Cardiac fibroblast (primary cell): ENCODE results near the gene ERBB3.
"Not testable (repeated sequence)": the region's sequence is repeated elsewhere in the genome, so short reads cannot be mapped to it uniquely, and the experiment has no call there.

Experiments used
- DNase-seq, 2 donors: peaks; one replicate each; pipeline versions ENCODE4 v3.0.0 to v3.0.0-alpha.2; 2010; ENCODE audit warnings: low read depth in 2 of 2
- H3K4me3 ChIP-seq, 2 donors: replicated peaks in 1 of 2; 1 replicate in 1 of 2; 2 replicates in 1 of 2; pipeline ENCODE4 v1.5.1; 2011; ENCODE audit warnings: low read depth in 2 of 2, low read length in 2 of 2, mild to moderate bottlenecking in 2 of 2, moderate library complexity in 1 of 2
- TF ChIP-seq, protein P1 (sequence below): IDR thresholded peaks from one replicate; pipeline ENCODE4 v1.5.1; 2011; ENCODE audit warnings: low read depth, mild to moderate bottlenecking, low read length, inconsistent platforms

The ERBB3 gene

DNA sequence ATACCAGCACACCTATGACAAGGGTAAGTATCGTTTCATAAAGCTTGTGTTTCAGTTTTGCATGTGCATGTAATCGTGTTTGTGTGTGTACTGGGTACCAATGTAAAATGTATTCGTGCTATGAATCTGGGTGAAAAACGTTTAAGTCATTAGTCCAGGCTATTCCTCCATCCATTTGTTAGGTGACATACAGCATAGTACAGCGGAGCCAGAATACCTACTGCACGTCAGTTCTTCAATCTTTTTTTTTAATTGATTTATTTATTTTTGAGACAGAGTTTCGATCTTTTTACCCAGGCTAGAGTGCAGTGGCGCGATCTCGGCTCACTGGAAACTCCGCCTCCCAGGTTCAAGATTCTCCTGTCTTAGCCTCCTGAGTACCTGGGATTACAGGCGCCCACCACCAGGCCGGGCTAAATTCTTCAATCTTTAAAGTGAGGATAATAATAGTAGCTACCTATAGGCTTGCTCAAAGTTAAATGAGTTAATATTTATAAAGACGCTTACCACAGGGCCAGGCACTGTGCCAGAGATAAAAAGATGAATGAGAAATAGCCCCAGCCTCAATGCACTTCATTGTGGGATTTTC, 38.9 kb upstream of the ERBB3 start:
- TF ChIP-seq, protein P1, sequence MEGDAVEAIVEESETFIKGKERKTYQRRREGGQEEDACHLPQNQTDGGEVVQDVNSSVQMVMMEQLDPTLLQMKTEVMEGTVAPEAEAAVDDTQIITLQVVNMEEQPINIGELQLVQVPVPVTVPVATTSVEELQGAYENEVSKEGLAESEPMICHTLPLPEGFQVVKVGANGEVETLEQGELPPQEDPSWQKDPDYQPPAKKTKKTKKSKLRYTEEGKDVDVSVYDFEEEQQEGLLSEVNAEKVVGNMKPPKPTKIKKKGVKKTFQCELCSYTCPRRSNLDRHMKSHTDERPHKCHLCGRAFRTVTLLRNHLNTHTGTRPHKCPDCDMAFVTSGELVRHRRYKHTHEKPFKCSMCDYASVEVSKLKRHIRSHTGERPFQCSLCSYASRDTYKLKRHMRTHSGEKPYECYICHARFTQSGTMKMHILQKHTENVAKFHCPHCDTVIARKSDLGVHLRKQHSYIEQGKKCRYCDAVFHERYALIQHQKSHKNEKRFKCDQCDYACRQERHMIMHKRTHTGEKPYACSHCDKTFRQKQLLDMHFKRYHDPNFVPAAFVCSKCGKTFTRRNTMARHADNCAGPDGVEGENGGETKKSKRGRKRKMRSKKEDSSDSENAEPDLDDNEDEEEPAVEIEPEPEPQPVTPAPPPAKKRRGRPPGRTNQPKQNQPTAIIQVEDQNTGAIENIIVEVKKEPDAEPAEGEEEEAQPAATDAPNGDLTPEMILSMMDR = no peak
- no peak for DNase-seq
- H3K4me3 ChIP-seq = peak overlapping the region; percentile 27 to 94

GRCh38 chr12:56041552-56042429, 38.2 kb upstream of the ERBB3 start, which contains the start of gene RPS26:
RPS26 (plus strand) TSS chr12:56041918; CDS start chr12:56042167, 249 bp downstream.
- DNase-seq = peak; percentile 100
- TF ChIP-seq, protein P1 = peak; percentile 39

GRCh38 chr12:56042430-56042813, 37.5 kb upstream of the ERBB3 start:
- not testable (repeated sequence) for DNase-seq
- peak overlapping the region; percentile 85 to 94 for H3K4me3 ChIP-seq

More at GRCh38 chr12:56041552-56042429, 38.2 kb upstream of the ERBB3 start, which contains the start of gene RPS26:
- H3K4me3 ChIP-seq = peak within 1 kb of the TSS; percentile 85 to 94

DNA sequence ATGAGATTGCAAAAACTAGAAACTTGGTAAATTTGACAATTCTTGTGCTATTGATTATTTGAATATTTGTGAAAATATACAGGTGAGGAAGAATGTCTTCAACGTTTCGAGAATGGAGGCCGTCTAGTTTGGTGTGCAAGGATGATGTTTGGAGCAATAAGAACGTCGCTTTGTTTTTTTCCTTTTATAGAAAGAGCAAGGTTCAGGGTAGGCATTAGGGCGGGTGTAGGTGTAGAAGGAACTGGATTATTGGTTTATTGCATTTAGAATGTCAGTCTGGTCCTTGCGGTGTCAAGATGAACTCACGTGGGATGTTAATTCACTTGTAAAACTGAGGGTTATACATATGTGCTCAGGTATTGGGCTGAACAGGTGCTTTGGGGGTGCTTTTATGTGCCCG, 37.1 kb upstream of the ERBB3 start:
- DNase-seq = no peak
- TF ChIP-seq, protein P1 = no peak
- H3K4me3 ChIP-seq = peak overlapping the region; percentile 85 to 94

GRCh38 chr12:56046027-56046780, 33.8 kb upstream of the ERBB3 start:
- TF ChIP-seq, protein P1 = no peak
- no peak for DNase-seq
- no peak overlapping the region for H3K4me3 ChIP-seq

DNA sequence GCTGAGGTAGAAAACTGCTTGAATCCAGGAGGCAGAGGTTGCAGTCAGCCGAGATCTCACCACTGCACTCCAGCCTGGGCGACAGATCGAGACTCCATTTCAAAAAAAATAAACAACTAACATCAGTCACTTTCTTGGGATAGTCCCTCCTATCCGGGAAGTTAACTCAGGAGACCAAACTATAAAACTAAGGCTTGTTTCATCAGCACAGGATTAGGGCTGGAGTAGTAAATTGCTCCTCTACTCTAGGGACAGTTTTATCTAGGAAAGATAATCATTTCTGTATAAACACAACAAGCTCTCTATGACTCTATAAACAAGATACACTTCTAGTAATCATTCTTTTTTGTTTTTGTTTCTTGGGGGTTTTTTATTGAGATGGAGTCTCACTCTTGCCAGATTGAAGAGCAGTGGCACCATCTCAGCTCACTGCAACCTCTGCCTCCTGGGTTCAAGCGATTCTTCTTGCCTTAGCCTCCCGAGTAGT, 26.5 kb upstream of the ERBB3 start:
- TF ChIP-seq, protein P1 = no peak
- no peak for DNase-seq

DNA sequence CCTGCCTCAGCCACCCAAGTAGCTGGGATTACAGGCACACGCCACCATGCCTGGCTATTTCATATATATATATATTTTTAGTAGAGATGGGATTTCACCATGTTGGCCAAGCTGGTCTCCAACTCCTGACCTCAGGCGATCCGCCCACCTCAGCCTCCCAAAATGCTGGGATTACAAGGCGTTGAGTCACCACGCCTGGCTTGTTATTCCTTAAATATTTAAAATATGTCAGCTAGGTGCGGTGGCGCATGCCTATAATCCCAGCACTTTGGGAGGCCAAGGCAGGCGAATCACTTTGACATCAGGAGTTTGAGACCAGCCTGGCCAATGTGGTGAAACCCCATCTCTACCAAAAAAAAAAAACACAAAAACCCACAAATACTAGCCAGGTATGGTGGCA, 20.0 kb upstream of the ERBB3 start:
- peak; percentile 29 to 78 for DNase-seq
- not testable (repeated sequence) for H3K4me3 ChIP-seq

More for the DNA sequence above, 26.5 kb upstream of the ERBB3 start:
- no peak overlapping the region for H3K4me3 ChIP-seq
